Trophoblast cell (in vitro differentiated cells and primary cell): Measurements from ENCODE around the gene GPRC5B.

Experiments used
- DNase-seq, 2 donors: peaks; one replicate each; pipeline ENCODE4 v3.0.0-alpha.2; 2016
- H2AFZ ChIP-seq: 2 replicates; pipeline ENCODE4 v1.6.1; 2013; ENCODE audit warnings: low read length, moderate library complexity, mild to moderate bottlenecking; ENCODE audit not compliant: insufficient read depth, poor library complexity
- H2AK5ac ChIP-seq: 2 replicates; pipeline ENCODE4 v1.6.1; 2013; ENCODE audit warnings: mild to moderate bottlenecking, low read length
- H2BK120ac ChIP-seq: 2 replicates; pipeline ENCODE4 v1.6.1; 2013; ENCODE audit warnings: low read length, mild to moderate bottlenecking, moderate library complexity; ENCODE audit not compliant: insufficient read depth, poor library complexity
- H2BK12ac ChIP-seq: 2 replicates; pipeline ENCODE4 v1.6.1; 2013; ENCODE audit warnings: mild to moderate bottlenecking, low read length, moderate library complexity
- H2BK5ac ChIP-seq: 2 replicates; pipeline ENCODE4 v1.6.1; 2013; ENCODE audit warnings: low read length, low read depth, moderate library complexity, mild to moderate bottlenecking; ENCODE audit not compliant: poor library complexity
- H3K14ac ChIP-seq: 2 replicates; pipeline ENCODE4 v1.6.1; 2013; ENCODE audit warnings: mild to moderate bottlenecking, low read length
- H3K18ac ChIP-seq: 2 replicates; pipeline ENCODE4 v1.6.1; 2013; ENCODE audit warnings: mild to moderate bottlenecking, low read length
- H3K23ac ChIP-seq: 2 replicates; pipeline ENCODE4 v1.6.1; 2013; ENCODE audit warnings: low read length
- H3K27ac ChIP-seq: 2 replicates; pipeline ENCODE4 v1.5.1; 2013; ENCODE audit warnings: low read depth, mild to moderate bottlenecking, inconsistent platforms, low read length, moderate library complexity
- H3K27me3 ChIP-seq: 2 replicates; pipeline ENCODE4 v1.6.1; 2013; ENCODE audit warnings: inconsistent platforms, mild to moderate bottlenecking, low read length, moderate library complexity; ENCODE audit not compliant: insufficient read depth
- H3K36me3 ChIP-seq, 2 experiments: 1 replicate in 1 of 2; 2 replicates in 1 of 2; pipeline ENCODE4 v1.6.1; 2013; ENCODE audit warnings: low read length in 2 of 2, mild to moderate bottlenecking in 2 of 2, moderate library complexity in 1 of 2; ENCODE audit not compliant: insufficient read depth in 2 of 2, control insufficient read depth in 1 of 2
- H3K4ac ChIP-seq: 2 replicates; pipeline ENCODE4 v1.6.1; 2013; ENCODE audit warnings: low read depth, mild to moderate bottlenecking, low read length, moderate library complexity
- H3K4me1 ChIP-seq, 2 experiments: 1 replicate in 1 of 2; 2 replicates in 1 of 2; pipeline ENCODE4 v1.6.1; 2013; ENCODE audit warnings: low read length in 2 of 2, mild to moderate bottlenecking in 2 of 2, moderate library complexity in 1 of 2; ENCODE audit not compliant: insufficient read depth in 2 of 2, control insufficient read depth in 1 of 2
- H3K4me2 ChIP-seq: 2 replicates; pipeline ENCODE4 v1.6.1; 2013; ENCODE audit warnings: inconsistent platforms, mild to moderate bottlenecking, low read length, moderate library complexity
- H3K4me3 ChIP-seq: 2 replicates; pipeline ENCODE4 v1.5.1; 2013; ENCODE audit warnings: mild to moderate bottlenecking, low read depth, low read length, inconsistent platforms
- H3K79me1 ChIP-seq: one replicate; pipeline ENCODE4 v1.6.1; 2013; ENCODE audit warnings: low read length
- H3K79me2 ChIP-seq: 2 replicates; pipeline ENCODE4 v1.6.1; 2013; ENCODE audit warnings: low read length, mild to moderate bottlenecking; ENCODE audit not compliant: control insufficient read depth, insufficient read depth, poor library complexity
- H3K9ac ChIP-seq: 2 replicates; pipeline ENCODE4 v1.6.1; 2013; ENCODE audit warnings: mild to moderate bottlenecking, low read length
- H3K9me3 ChIP-seq: 2 replicates; pipeline ENCODE4 v1.6.1; 2013; ENCODE audit warnings: low read depth, mild to moderate bottlenecking, control low read depth, inconsistent platforms, low read length; ENCODE audit not compliant: insufficient read depth
- H4K12ac ChIP-seq: 2 replicates; pipeline ENCODE4 v1.6.1; 2013; ENCODE audit warnings: low read depth, mild to moderate bottlenecking, low read length, moderate library complexity
- H4K8ac ChIP-seq: 2 replicates; pipeline ENCODE4 v1.6.1; 2013; ENCODE audit warnings: low read depth, mild to moderate bottlenecking, low read length, moderate library complexity
- H4K91ac ChIP-seq: one replicate; pipeline ENCODE4 v1.6.1; 2013; ENCODE audit warnings: low read depth, mild to moderate bottlenecking, low read length, moderate library complexity
- WGBS: extraction: QIAGEN DNeasy Blood & Tissue Kit; methylation state at CpG from one replicate; pipeline ENCODE4 v1.1.7; 2013; ENCODE audit warnings: missing lambda C conversion rate; ENCODE audit not compliant: insufficient read length, insufficient coverage; ENCODE audit errors: extremely low coverage; 5-methylcytosine and 5-hydroxymethylcytosine counted together

The GPRC5B gene

GRCh38 chr16:19844945-19845641 lies 39.6 kb downstream of the GPRC5B start:
- H3K4me3 ChIP-seq: no peak overlapping the region
- H4K12ac ChIP-seq: no peak overlapping the region
- no peaks in the 10 kb centered on the region for H3K36me3 ChIP-seq
- H2AFZ ChIP-seq: no peak overlapping the region
- H2AK5ac ChIP-seq: no peak overlapping the region
- H3K4ac ChIP-seq: no peak overlapping the region
- DNase-seq: peak; percentile 48 to 72
- no peak overlapping the region for H4K91ac ChIP-seq
- no peaks in the 10 kb centered on the region for H3K9me3 ChIP-seq
- H2BK120ac ChIP-seq: no peak overlapping the region
- H3K79me2 ChIP-seq: no peaks in the 10 kb centered on the region
- H3K27ac ChIP-seq: no peak overlapping the region
- H2BK12ac ChIP-seq: no peak overlapping the region
- H3K9ac ChIP-seq: no peak overlapping the region
- H3K4me1 ChIP-seq: no peaks in the 10 kb centered on the region
- H3K4me2 ChIP-seq: no peak overlapping the region
- H3K18ac ChIP-seq: no peak overlapping the region
- no CpG with 5 or more reads among the region's 11 CpGs for WGBS
- H4K8ac ChIP-seq: no peak overlapping the region
- H2BK5ac ChIP-seq: no peak overlapping the region
- no peaks in the 10 kb centered on the region for H3K79me1 ChIP-seq
- no peaks in the 10 kb centered on the region for H3K27me3 ChIP-seq
- H3K23ac ChIP-seq: no peak overlapping the region
- H3K14ac ChIP-seq: no peak overlapping the region

GRCh38 chr16:19843371-19843770 lies 41.3 kb downstream of the GPRC5B start:
- WGBS: no CpG with 5 or more reads among the region's 1 CpG
- Histone ChIP-seq H3K9me3 (no peaks in the 10 kb centered on the region), H2AK5ac (no peak overlapping the region), H4K91ac (no peak overlapping the region), H3K27ac (no peak overlapping the region), H3K79me1 (no peaks in the 10 kb centered on the region), H2BK120ac (no peak overlapping the region), H3K4me1 (no peaks in the 10 kb centered on the region), H3K79me2 (no peaks in the 10 kb centered on the region), H3K36me3 (no peaks in the 10 kb centered on the region), H3K23ac (no peak overlapping the region), H3K4ac (no peak overlapping the region), H4K12ac (no peak overlapping the region), H3K9ac (no peak overlapping the region), H2AFZ (no peak overlapping the region), H3K27me3 (no peaks in the 10 kb centered on the region), H2BK12ac (no peak overlapping the region), H3K14ac (no peak overlapping the region), H3K4me2 (no peak overlapping the region), H3K4me3 (no peak overlapping the region), H4K8ac (no peak overlapping the region), H2BK5ac (no peak overlapping the region), H3K18ac (no peak overlapping the region)
- no peak for DNase-seq

- H2BK120ac ChIP-seq: no peak overlapping the region
- no peaks in the 10 kb centered on the region for H3K79me2 ChIP-seq
- H3K79me1 ChIP-seq: no peaks in the 10 kb centered on the region
- H2BK5ac ChIP-seq: no peak overlapping the region
- H4K12ac ChIP-seq: no peak overlapping the region
- no peak overlapping the region for H3K23ac ChIP-seq
- no peak overlapping the region for H4K8ac ChIP-seq
- no peak overlapping the region for H3K4me3 ChIP-seq
- H3K18ac ChIP-seq: no peak overlapping the region
- no peaks in the 10 kb centered on the region for H3K27me3 ChIP-seq
- no peak overlapping the region for H3K4ac ChIP-seq
- H3K9ac ChIP-seq: no peak overlapping the region
- H3K4me1 ChIP-seq: no peaks in the 10 kb centered on the region
- WGBS: no CpG with 5 or more reads among the region's 6 CpGs
- no peak overlapping the region for H2BK12ac ChIP-seq
- H2AFZ ChIP-seq: no peak overlapping the region
- no peak overlapping the region for H3K4me2 ChIP-seq
- no peak overlapping the region for H3K14ac ChIP-seq
- no peaks in the 10 kb centered on the region for H3K9me3 ChIP-seq
- H3K27ac ChIP-seq: no peak overlapping the region
- no peak overlapping the region for H2AK5ac ChIP-seq
- no peaks in the 10 kb centered on the region for H3K36me3 ChIP-seq
- H4K91ac ChIP-seq: no peak overlapping the region
- DNase-seq: no peak
These were observed 42.1 kb downstream of the GPRC5B start for GRCh38 chr16:19842426-19843157.

- H3K14ac ChIP-seq: no peak overlapping the region
- no peak overlapping the region for H4K91ac ChIP-seq
- H3K4ac ChIP-seq: no peak overlapping the region
- H4K12ac ChIP-seq: no peak overlapping the region
- no peak overlapping the region for H3K4me3 ChIP-seq
- H3K9me3 ChIP-seq: no peaks in the 10 kb centered on the region
- no peaks in the 10 kb centered on the region for H3K36me3 ChIP-seq
- no peak overlapping the region for H2AFZ ChIP-seq
- no peak overlapping the region for H2BK12ac ChIP-seq
- no peak overlapping the region for H3K18ac ChIP-seq
- H2AK5ac ChIP-seq: no peak overlapping the region
- H3K27me3 ChIP-seq: no peaks in the 10 kb centered on the region
- WGBS: no CpG with 5 or more reads among the region's 3 CpGs
- H2BK5ac ChIP-seq: no peak overlapping the region
- H3K4me1 ChIP-seq: no peaks in the 10 kb centered on the region
- no peaks in the 10 kb centered on the region for H3K79me2 ChIP-seq
- no peaks in the 10 kb centered on the region for H3K79me1 ChIP-seq
- H4K8ac ChIP-seq: no peak overlapping the region
- no peak overlapping the region for H3K4me2 ChIP-seq
- no peak overlapping the region for H3K23ac ChIP-seq
- H2BK120ac ChIP-seq: no peak overlapping the region
- no peak for DNase-seq
- H3K27ac ChIP-seq: no peak overlapping the region
- H3K9ac ChIP-seq: no peak overlapping the region
These were observed 43.5 kb downstream of the GPRC5B start for GRCh38 chr16:19841184-19841583.
